ENCODE measurements around the gene NXF2.
"Not testable (repeated sequence)": the region's sequence is repeated elsewhere in the genome, so short reads cannot be mapped to it uniquely, and the experiment has no call there.

DNA sequence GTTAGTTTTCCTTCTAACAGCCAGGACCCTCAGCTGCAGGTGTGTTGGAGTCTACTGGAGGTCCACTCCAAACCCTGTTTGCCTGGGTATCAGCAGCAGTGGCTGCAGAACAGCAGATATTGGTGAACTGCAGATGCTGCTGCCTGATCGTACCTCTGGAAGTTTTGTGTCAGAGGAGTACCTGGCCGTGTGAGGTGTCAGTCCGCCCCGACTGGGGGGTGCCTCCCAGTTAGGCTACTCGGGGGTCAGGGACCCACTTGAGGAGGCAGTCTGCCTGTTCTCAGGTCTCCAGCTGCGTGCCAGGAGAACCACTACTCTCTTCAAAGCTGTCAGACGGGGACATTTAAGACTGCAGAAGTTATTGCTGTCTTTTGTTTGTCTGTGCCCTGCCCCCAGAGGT is 11.3 kb upstream of the NXF2 start:
- TF ChIP-seq, protein P1, sequence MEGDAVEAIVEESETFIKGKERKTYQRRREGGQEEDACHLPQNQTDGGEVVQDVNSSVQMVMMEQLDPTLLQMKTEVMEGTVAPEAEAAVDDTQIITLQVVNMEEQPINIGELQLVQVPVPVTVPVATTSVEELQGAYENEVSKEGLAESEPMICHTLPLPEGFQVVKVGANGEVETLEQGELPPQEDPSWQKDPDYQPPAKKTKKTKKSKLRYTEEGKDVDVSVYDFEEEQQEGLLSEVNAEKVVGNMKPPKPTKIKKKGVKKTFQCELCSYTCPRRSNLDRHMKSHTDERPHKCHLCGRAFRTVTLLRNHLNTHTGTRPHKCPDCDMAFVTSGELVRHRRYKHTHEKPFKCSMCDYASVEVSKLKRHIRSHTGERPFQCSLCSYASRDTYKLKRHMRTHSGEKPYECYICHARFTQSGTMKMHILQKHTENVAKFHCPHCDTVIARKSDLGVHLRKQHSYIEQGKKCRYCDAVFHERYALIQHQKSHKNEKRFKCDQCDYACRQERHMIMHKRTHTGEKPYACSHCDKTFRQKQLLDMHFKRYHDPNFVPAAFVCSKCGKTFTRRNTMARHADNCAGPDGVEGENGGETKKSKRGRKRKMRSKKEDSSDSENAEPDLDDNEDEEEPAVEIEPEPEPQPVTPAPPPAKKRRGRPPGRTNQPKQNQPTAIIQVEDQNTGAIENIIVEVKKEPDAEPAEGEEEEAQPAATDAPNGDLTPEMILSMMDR (IDR thresholded peaks at IDR 0.05; ENCODE audit: insufficient read depth, low read length, poor library complexity, severe bottlenecking), result not testable (repeated sequence)
- not testable (repeated sequence) for TF ChIP-seq EZH2phosphoT487 (conservative IDR thresholded peaks at IDR 0.05; ENCODE audit: low read length)

Data from SU-DHL-6 (cell line).